SJCRH30 (cell line): ENCODE measurements around the gene OR2AT4. TPM values are rescaled to one million over a fixed set of nuclear protein-coding genes. Genes with fewer than 3 reads are reported as not detected.
"Not testable (repeated sequence)": the region's sequence is repeated elsewhere in the genome, so short reads cannot be mapped to it uniquely, and the experiment has no call there.

Experiments
- DNase-seq, 2 experiments: peaks; one replicate each; pipeline ENCODE4 v3.0.0-alpha.2; 2015 to 2020
- H3K27ac ChIP-seq: fragments of 250-450 bp; sonication (Bioruptor Pico); 2 replicates; pipeline ENCODE4 v1.5.1; 2020; ENCODE audit warnings: mild to moderate bottlenecking, moderate library complexity
- H3K27me3 ChIP-seq: fragments of 250-450 bp; sonication (Bioruptor Pico); 2 replicates; pipeline ENCODE4 v1.5.1; 2020; ENCODE audit warnings: mild to moderate bottlenecking, moderate library complexity
- H3K36me3 ChIP-seq: fragments of 250-450 bp; sonication (Bioruptor Pico); 2 replicates; pipeline ENCODE4 v1.5.1; 2020; ENCODE audit warnings: mild to moderate bottlenecking, moderate library complexity
- H3K4me1 ChIP-seq: fragments of 250-450 bp; sonication (Bioruptor Pico); 2 replicates; pipeline ENCODE4 v1.5.1; 2020; ENCODE audit warnings: mild to moderate bottlenecking, moderate library complexity
- H3K4me3 ChIP-seq: fragments of 250-450 bp; sonication (Bioruptor Pico); 2 replicates; pipeline ENCODE4 v1.5.1; 2020; ENCODE audit warnings: mild to moderate bottlenecking, moderate library complexity
- H3K9me3 ChIP-seq: fragments of 250-450 bp; sonication (Bioruptor Pico); replicated peaks from 2 replicates; pipeline ENCODE4 v1.5.1; 2020; ENCODE audit warnings: mild to moderate bottlenecking, moderate library complexity
- total RNA-seq: library from RNA; depleted of rRNA; stranded (reverse); fragments of >200 nt; shearing (Covaris generic); gene quantifications from 2 replicates; pipeline ENCODE4 v1.2.3, GENCODE V29; 2014

Gene OR2AT4
- total RNA-seq, 1 experiment from 2014 or later: not detected

DNA sequence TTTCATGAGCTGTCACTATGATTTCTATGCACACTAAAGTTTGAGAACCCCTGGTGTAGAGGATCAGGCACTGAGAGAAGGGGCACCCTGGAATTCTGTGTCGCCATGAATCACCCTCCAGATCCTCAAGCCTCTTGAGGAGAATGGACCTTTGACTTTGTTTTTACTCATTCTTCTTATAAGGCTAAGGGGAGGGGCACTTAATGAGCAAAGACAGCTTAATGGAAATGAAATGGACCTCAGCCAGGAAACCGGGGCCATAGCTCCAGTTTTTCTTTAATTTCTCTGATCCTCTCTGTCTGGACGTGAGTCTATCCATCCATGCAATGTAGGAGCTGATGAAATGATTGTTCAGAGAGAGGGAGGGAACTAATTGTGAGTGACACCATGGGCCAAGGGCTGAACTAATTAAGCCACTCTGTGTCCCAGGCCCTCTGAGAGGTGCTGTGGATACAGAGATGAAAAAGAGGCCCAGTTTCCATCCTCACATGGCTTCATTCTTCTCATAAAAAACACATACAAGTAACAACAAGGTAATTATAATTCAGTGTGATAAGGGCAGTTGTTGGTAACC is 32.8 kb downstream of the OR2AT4 start:
- no peaks in the 10 kb centered on the region for H3K9me3 ChIP-seq
- H3K4me3 ChIP-seq: no peak overlapping the region
- H3K27ac ChIP-seq: no peak overlapping the region
- DNase-seq: no peak
- no peaks in the 10 kb centered on the region for H3K36me3 ChIP-seq
- H3K4me1 ChIP-seq: no peaks in the 10 kb centered on the region
- H3K27me3 ChIP-seq: no peaks in the 10 kb centered on the region

DNA sequence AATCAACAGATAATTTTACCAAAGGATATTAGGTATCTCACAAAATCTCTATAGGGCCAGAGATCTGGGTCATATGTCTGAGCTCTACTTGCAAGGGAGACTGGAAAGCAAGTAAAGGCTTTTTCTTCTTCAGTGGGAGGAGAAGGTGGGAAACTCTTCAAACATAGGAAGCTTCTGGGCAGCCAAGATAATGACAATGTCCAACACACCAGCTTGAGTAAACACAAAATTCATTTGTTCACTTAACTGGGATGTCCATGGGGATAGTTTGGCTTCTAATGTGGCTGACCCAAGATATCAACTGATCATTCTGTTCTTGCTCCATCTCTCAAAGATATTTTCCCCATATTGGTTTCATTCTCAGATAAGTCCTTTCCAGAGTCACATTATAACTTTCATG is 37.4 kb downstream of the OR2AT4 start:
- no peaks in the 10 kb centered on the region for H3K9me3 ChIP-seq
- no peak overlapping the region for H3K4me3 ChIP-seq
- H3K4me1 ChIP-seq: no peaks in the 10 kb centered on the region
- no peak overlapping the region for H3K27ac ChIP-seq
- no peaks in the 10 kb centered on the region for H3K27me3 ChIP-seq
- no peaks in the 10 kb centered on the region for H3K36me3 ChIP-seq
- DNase-seq: no peak

DNA sequence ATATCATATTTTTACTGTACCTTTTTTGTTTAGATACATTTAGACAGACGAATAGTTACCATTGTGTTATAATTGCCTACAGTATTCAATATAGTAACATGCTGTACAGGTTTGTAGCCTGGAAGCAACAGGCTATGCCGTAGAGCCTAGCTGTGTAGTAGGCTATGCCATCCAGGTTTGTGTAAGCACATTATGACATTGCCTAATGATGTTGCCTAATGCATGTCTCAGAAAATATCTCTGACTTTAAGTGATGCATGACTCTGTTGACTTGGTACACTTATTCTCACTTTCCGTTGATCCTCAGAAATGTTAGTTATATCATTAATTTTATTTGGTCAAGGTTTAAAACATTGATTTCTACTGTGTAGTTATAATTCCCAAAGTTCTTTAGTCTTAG is 39.9 kb downstream of the OR2AT4 start:
- H3K4me1 ChIP-seq: no peaks in the 10 kb centered on the region
- no peaks in the 10 kb centered on the region for H3K36me3 ChIP-seq
- H3K27ac ChIP-seq: no peak overlapping the region
- H3K4me3 ChIP-seq: no peak overlapping the region
- H3K27me3 ChIP-seq: no peaks in the 10 kb centered on the region
- no peak for DNase-seq
- no peaks in the 10 kb centered on the region; the same call in 1 of the 2 replicates for H3K9me3 ChIP-seq

DNA sequence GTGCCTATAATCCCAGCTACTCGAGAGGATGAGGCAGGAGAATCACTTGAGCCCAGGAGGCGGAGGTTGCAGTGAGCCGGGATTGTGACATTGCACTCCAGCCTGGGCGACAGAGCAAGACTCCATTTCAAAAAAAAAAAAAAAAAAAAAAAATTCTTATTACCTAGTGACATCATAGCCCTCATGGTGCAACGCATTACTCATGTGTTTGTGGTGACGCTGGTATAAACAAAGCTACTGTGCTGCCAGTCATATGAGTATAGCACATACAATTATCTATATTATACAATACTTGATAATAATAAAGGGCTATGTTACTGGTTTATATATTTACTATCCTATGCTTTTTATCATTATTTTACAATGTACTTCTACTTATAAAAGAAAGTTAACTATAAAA is 41.2 kb downstream of the OR2AT4 start:
- H3K4me1 ChIP-seq: no peaks in the 10 kb centered on the region
- no peak overlapping the region for H3K27ac ChIP-seq
- no peak overlapping the region for H3K4me3 ChIP-seq
- H3K36me3 ChIP-seq: no peaks in the 10 kb centered on the region
- no peak for DNase-seq
- H3K9me3 ChIP-seq: peaks cover 4% of the 10 kb centered on the region; the same call in 1 of the 2 replicates
- no peaks in the 10 kb centered on the region for H3K27me3 ChIP-seq

DNA sequence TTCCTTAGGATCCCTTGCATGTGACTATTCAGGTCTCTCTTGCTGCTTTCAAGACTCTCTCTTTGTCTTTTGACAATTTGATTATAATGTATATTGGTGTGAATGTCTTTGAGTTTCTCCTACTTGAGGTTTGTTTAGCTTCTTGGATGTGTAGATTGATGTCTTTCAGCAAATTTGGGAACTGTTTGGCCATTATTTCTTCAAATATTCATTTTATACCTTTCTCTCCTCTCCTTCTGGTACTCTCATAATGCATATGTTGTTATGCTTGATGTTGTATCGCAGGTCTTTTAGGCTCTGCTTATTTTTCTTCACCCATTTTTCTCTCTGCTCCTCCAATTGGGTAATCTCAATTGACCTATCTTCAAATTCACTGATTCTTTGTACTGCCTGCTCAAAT is 44.2 kb downstream of the OR2AT4 start:
- peaks cover 4% of the 10 kb centered on the region; the same call in 1 of the 2 replicates for H3K9me3 ChIP-seq
- H3K36me3 ChIP-seq: no peaks in the 10 kb centered on the region
- no peaks in the 10 kb centered on the region for H3K27me3 ChIP-seq
- no peaks in the 10 kb centered on the region for H3K4me1 ChIP-seq
- DNase-seq: no peak
- H3K27ac ChIP-seq: no peak overlapping the region
- H3K4me3 ChIP-seq: no peak overlapping the region

DNA sequence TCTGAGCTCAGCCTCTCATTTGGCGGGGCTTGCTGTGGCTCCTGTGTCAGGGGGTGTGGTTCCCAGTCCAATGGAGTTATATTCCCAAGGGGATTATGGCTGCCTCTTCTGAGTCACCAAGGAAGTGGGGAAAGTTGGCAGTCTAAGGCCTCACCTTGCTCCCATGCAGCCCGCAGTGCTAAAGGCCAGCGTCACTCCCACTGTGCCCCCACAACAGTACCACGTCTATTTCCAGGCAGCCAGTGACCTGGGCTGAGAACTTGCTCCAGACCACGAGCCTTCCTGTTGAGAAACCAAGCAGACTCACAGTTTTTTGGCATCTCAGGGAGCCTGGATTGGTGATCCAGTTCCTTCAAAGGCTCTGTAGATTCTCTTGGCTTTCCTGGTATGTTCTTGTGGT is 45.6 kb downstream of the OR2AT4 start:
- Histone ChIP-seq H3K27ac (no peak overlapping the region), H3K4me3 (no peak overlapping the region)

DNA sequence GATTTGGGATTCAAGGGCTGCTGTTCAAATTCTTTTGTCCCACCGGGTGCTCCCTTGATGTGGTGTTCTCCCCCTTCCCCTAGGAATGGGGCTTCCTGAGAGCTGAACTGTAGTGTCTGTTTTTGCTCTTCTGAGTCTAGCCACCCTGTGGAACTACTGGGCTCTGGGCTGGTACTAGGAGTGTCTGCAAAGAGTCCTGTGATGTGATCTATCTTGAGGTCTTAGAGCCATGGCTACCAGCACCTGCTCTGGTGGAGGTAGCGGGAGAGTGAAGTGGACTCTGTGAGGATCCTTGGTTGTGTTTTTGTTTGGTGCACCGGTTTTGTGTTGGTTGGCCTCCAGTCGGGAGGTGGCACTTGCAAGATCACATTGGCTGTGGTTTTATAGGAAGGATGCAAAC is 46.2 kb downstream of the OR2AT4 start:
- no peak overlapping the region for H3K4me3 ChIP-seq
- no peaks in the 10 kb centered on the region for H3K4me1 ChIP-seq
- peaks cover 4% of the 10 kb centered on the region; the same call in 1 of the 2 replicates for H3K9me3 ChIP-seq
- no peak for DNase-seq
- no peaks in the 10 kb centered on the region for H3K27me3 ChIP-seq
- no peak overlapping the region for H3K27ac ChIP-seq
- H3K36me3 ChIP-seq: no peaks in the 10 kb centered on the region

More for the DNA sequence above, 45.6 kb downstream of the OR2AT4 start:
- H3K9me3 ChIP-seq: peaks cover 4% of the 10 kb centered on the region; the same call in 1 of the 2 replicates
- no peaks in the 10 kb centered on the region for H3K27me3 ChIP-seq
- no peaks in the 10 kb centered on the region for H3K4me1 ChIP-seq
- no peaks in the 10 kb centered on the region for H3K36me3 ChIP-seq
- DNase-seq: no peak

DNA sequence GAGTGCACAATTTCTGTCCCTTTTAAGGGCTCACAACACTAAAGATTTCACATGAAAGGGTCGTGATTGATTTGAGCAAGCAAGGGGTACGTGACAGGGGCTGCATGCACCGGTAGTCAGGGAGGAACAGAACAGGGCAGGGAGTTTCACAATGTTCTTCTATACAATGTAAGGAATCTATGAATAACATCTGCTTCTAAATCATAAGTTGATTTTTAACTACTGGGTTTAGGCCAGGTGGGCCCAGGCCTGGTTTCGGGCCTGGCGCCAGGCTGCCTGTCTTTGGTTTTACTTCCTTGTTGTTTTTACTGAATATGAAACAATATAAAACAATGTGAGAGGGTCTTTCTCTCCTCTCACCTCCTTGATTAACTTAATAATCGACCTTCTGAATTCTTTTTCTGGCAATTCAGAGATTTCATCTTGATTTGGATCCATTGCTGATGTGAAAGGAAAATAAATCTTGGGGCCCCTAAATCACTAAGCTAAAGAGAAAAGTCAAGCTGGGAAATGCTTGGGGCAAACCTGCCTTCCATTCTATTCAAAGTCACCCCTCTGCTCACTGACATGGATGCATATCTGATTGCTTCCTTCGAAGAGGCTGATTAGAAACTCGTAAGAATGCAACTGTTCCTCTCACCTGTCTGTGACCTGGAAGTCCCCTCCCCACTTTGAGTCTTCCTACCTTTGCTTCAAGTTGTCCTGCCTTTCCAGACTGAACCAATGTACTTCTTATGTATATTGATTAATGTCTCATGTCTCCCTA is 47.0 kb downstream of the OR2AT4 start:
- not testable (repeated sequence) for DNase-seq, H3K9me3 ChIP-seq, H3K27ac ChIP-seq, H3K4me1 ChIP-seq, H3K27me3 ChIP-seq, H3K4me3 ChIP-seq, H3K36me3 ChIP-seq

DNA sequence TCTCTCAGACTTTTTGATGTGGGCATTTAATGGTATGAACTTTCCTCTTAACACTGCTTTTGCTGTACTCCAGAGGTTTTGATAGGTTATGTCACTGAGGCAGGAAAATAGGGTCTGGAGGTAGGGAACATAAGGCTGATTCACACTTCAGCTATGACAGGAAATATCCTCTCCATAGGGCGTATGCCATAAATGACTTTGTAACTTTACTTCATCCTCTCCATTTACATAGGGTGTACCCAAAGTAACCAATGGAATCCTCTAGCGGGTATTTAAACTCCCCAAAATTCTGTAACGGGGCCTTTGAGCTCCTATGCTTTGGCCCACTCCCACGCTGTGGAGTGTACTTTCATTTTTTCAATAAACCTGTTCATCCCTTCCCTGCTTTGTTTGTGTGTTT is 49.5 kb downstream of the OR2AT4 start:
- H3K27me3 ChIP-seq: no peaks in the 10 kb centered on the region; the same call in 1 of the 2 replicates
- no peak for DNase-seq
- 0 out of 2 replicates have a peak, but pooled peaks cover 4% of the 10 kb centered on the region for H3K9me3 ChIP-seq
- H3K27ac ChIP-seq: no peak overlapping the region
- H3K36me3 ChIP-seq: no peaks in the 10 kb centered on the region
- no peaks in the 10 kb centered on the region for H3K4me1 ChIP-seq
- H3K4me3 ChIP-seq: no peak overlapping the region

DNA sequence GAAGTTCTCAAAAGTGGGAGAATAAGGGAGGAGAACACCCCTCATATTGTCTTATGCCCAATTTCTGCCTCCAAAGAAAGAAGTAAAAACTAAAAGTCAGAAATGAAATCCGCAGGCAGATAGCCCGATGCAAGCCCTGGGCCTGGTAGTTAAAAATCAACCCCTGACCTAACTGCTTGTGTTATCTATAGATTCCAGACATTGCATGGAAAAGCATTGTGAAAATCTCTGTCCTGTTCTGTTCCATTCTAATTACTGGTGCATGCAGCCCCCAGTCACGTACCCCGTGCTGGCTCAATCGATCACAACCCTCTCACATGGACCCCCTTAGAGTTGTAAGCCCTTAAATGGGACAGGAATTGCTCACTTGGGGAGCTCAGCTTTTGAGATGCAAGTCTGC is 50.0 kb downstream of the OR2AT4 start:
- H3K9me3 ChIP-seq, H3K4me3 ChIP-seq, DNase-seq, H3K4me1 ChIP-seq, H3K36me3 ChIP-seq, H3K27ac ChIP-seq, H3K27me3 ChIP-seq: not testable (repeated sequence)

DNA sequence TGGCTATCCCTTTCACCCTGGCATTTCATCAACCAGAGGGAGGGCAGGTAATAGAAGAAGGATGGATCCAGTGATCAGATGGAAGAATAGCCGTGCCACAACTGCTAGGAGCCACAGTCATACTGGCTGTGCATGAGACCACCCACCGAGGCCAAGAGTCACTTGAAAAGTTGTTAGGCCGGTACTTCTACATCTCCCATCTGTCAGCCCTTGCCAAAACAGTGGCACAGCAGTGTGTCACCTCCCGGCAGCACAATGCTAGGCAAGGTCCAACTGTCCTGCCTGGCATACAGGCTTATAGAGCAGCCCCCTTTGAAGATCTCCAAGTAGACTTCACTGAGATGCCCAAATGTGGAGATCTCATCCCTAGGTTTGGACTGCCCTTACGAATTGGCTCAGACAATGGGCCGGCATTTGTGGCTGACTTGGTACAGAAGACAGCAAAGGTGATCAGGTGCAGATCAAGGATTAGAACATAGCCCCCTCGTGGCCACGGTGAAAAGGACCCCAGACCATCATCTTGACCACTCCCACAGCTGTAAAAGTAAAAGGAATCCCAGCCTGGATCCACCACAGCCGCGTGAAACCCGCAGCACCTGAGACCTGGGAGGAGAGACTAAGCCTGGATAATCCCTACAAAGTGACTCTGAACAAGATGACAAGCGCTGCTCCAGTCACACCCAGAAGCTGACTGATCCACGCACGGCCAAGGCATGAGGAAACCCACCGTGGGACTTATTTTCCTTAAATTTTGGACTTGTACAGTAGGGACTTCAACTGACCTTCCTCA is 52.1 kb downstream of the OR2AT4 start:
- not testable (repeated sequence) for H3K4me1 ChIP-seq, H3K27me3 ChIP-seq, H3K27ac ChIP-seq, H3K36me3 ChIP-seq, H3K9me3 ChIP-seq, H3K4me3 ChIP-seq, DNase-seq

DNA sequence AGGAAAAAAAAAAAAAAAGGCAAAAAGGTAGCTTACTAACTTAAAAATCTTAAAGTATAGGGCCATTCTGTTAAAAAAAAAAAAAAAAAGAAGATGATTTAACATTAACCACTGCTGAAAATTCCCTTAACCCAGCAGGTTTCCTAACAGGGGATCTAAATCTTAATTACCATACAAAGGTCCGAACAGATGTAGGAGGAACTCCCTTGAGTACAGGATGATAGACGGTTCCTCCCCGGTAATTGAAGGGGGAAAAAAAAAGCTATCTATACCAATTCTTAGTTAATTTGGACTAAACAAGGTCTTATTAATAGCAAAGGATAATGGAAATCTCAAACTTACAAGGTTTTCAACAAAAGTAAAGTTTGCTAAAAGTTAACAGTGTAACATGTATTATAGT is 54.9 kb downstream of the OR2AT4 start:
- not testable (repeated sequence) for H3K4me3 ChIP-seq, H3K27me3 ChIP-seq, H3K4me1 ChIP-seq, H3K9me3 ChIP-seq, DNase-seq, H3K27ac ChIP-seq, H3K36me3 ChIP-seq

DNA sequence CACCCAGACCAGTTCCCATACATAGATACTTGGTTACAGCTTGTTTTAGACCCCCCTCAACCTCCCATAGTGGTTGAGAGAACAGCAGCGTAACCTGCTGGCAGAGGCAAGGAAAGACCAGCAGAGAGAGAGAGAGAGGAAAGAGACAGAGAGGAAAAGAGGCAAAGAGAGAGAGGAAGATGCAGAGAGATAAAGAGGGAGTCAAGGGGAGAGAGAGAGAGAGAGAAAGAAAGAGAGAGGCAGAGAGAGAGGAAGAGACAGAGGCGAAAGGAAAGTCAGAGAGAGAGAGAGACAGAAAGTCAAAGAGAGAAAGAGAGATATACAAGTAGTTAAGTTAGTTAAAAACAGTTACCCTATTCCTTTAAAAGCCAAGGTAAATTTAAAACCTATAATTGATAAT is 55.4 kb downstream of the OR2AT4 start:
- Histone ChIP-seq H3K4me1 (no peaks in the 10 kb centered on the region), H3K9me3 (no peaks in the 10 kb centered on the region), H3K27me3 (no peaks in the 10 kb centered on the region; the same call in 1 of the 2 replicates), H3K27ac (no peak overlapping the region), H3K36me3 (no peaks in the 10 kb centered on the region), H3K4me3 (no peak overlapping the region)
- DNase-seq: no peak

DNA sequence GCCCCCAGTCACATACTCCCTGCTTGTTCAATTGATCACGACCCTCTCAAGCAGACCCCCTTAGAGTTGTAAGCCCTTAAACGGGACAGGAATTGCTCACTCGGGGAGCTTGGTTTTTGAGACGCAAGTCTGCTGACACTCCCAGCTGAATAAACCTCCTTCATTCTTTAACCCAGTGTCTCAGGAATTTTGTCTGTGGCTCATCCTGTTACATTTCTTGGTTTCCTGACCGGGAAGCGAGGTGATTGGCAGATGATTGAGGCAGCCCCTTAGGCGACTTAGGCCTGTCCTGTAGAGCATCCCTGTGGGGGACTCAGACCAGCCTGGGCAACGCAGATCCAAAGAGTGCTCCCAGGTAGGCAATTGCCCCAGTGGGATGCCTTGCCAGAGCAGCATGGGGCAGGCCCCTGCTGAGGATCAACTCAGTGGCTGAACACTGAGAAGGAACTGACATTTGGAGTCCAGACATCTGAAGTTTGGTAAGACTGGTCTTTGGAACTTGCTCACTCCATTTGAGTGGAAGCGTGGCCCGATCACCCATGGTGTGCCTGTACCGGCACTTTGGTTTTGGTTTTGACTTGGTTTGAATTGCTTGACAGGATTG is 56.4 kb downstream of the OR2AT4 start:
- H3K4me1 ChIP-seq: no peaks in the 10 kb centered on the region
- H3K27me3 ChIP-seq: no peaks in the 10 kb centered on the region; the same call in 1 of the 2 replicates
- DNase-seq: no peak
- H3K36me3 ChIP-seq: no peaks in the 10 kb centered on the region
- no peak overlapping the region for H3K4me3 ChIP-seq
- no peaks in the 10 kb centered on the region for H3K9me3 ChIP-seq
- H3K27ac ChIP-seq: no peak overlapping the region
